Measurements from ENCODE around the gene CCDC149.

DNA sequence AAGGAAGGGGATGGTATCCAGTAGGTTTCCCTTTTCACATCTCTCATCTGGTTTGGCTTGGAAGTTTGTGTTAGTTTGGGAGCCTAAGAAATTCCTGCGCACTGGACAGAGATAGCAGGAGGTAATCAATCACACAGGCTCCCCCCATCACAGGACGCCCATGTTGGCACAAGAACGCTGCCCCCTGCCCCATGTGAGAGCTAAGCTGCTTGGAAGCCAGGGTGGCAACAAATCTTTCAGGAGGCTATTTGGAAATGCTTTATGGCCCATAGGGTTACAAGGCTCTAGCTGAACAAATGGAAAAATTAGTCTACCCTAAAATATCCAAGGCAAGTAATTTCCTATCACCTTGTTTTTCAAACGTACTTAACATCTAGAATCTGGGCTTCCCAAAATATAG, 63.5 kb downstream of the CCDC149 start:
- TF ChIP-seq CTCF (IDR thresholded peaks at IDR 0.05; ENCODE audit: low read depth, low read length, missing input control) (no peak), GABPA (IDR thresholded peaks at IDR 0.05 in 1 of 2, conservative IDR thresholded peaks at IDR 0.05 in 1 of 2) (no peak)

Measured in liver (tissue), 3 donors.